ENCODE results near the gene FTCDNL1.

DNA sequence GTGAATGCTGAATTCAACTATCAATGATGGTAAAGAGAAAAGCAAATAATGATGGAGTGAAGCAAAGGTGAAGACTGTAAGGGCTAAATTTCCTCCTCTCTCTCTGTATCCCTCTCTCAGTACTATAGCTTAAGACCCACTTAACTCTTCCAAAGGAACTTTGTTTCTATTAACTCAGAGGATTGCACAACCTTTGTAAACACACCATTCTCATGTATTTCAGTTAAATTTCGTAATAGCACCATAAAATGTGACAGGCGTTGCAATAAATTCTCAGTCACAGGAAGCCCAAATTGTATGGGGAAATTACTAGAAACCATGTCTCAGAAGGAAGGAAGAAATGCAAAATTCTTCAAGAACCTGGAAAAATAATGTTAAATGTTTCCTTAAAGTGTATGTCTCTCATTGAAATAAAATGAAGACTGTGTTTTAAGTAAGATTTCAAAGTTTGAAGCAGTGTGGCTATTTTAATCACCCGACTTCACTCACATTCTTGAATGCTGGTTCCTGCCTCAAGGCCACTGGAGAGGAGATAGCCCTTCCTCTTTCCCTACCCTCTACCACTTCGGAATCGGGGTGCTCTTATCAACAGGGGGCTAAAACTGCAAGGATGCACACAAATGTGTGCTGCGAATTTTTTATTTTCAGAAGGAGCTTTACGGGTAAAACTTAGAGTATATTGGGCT, 112.1 kb downstream of the FTCDNL1 start:
- TF ChIP-seq, protein P1, sequence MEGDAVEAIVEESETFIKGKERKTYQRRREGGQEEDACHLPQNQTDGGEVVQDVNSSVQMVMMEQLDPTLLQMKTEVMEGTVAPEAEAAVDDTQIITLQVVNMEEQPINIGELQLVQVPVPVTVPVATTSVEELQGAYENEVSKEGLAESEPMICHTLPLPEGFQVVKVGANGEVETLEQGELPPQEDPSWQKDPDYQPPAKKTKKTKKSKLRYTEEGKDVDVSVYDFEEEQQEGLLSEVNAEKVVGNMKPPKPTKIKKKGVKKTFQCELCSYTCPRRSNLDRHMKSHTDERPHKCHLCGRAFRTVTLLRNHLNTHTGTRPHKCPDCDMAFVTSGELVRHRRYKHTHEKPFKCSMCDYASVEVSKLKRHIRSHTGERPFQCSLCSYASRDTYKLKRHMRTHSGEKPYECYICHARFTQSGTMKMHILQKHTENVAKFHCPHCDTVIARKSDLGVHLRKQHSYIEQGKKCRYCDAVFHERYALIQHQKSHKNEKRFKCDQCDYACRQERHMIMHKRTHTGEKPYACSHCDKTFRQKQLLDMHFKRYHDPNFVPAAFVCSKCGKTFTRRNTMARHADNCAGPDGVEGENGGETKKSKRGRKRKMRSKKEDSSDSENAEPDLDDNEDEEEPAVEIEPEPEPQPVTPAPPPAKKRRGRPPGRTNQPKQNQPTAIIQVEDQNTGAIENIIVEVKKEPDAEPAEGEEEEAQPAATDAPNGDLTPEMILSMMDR (IDR thresholded peaks at IDR 0.05): no peak
- no peak for TF ChIP-seq POLR2A (IDR thresholded peaks at IDR 0.05)
